ENCODE results near the gene CNDP2.

- TF ChIP-seq POLR2A (IDR thresholded peaks at IDR 0.05; ENCODE audit: extremely low read depth, insufficient read length): no peak
- TF ChIP-seq MAX (IDR thresholded peaks at IDR 0.05; ENCODE audit: low read depth, low read length): no peak
- TF ChIP-seq CTCF (IDR thresholded peaks at IDR 0.05; ENCODE audit: low read depth, low read length): no peak
- no peak for TF ChIP-seq MYC (IDR thresholded peaks at IDR 0.05; ENCODE audit: low read depth, low read length)
These were observed 1.6 kb downstream of the CNDP2 start for GRCh38 chr18:74497778-74498177.
